Hepatocyte (in vitro differentiated cells): ENCODE data around the gene AEN. TPM values are rescaled to one million over a fixed set of nuclear protein-coding genes. Genes with fewer than 3 reads are reported as not detected.

Experiments used
- DNase-seq: peaks from one replicate; pipeline ENCODE4 v3.0.0-alpha.2; 2016; ENCODE audit warnings: low spot score
- H2AFZ ChIP-seq: fragments of 200-600 bp; sonication (generic); 2 replicates; pipeline ENCODE4 v1.6.0; 2016; ENCODE audit warnings: antibody characterized with exemption, mild to moderate bottlenecking
- H3K27ac ChIP-seq: fragments of 200-600 bp; sonication (generic); 2 replicates; pipeline ENCODE4 v1.5.1; 2016; ENCODE audit warnings: mild to moderate bottlenecking
- H3K27me3 ChIP-seq: fragments of 200-600 bp; sonication (generic); 2 replicates; pipeline ENCODE4 v1.6.1; 2016
- H3K36me3 ChIP-seq: fragments of 200-600 bp; sonication (generic); replicated peaks from 2 replicates; pipeline ENCODE4 v1.5.1; 2016; ENCODE audit warnings: low read depth; ENCODE audit not compliant: insufficient read depth
- H3K4me1 ChIP-seq: fragments of 200-600 bp; sonication (generic); 2 replicates; pipeline ENCODE4 v1.5.1; 2016; ENCODE audit warnings: mild to moderate bottlenecking, moderate library complexity; ENCODE audit not compliant: insufficient read depth
- H3K4me2 ChIP-seq: fragments of 200-600 bp; sonication (generic); 2 replicates; pipeline ENCODE4 v1.6.0; 2016
- H3K4me3 ChIP-seq: fragments of 200-600 bp; sonication (generic); 2 replicates; pipeline ENCODE4 v1.5.1; 2016; ENCODE audit warnings: mild to moderate bottlenecking
- H3K79me2 ChIP-seq: fragments of 200-600 bp; sonication (generic); 2 replicates; pipeline ENCODE4 v1.6.0; 2017; ENCODE audit warnings: mild to moderate bottlenecking
- H3K9me2 ChIP-seq: fragments of 200-600 bp; sonication (generic); replicated peaks from 2 replicates; pipeline ENCODE4 v1.6.0; 2017; ENCODE audit warnings: mild to moderate bottlenecking; ENCODE audit not compliant: insufficient read depth
- H3K9me3 ChIP-seq: fragments of 200-600 bp; sonication (generic); 2 replicates; pipeline ENCODE4 v1.5.1; 2016; ENCODE audit warnings: low read depth, mild to moderate bottlenecking
- H4K20me1 ChIP-seq: fragments of 200-600 bp; sonication (generic); 2 replicates; pipeline ENCODE4 v1.6.0; 2016; ENCODE audit warnings: mild to moderate bottlenecking; ENCODE audit not compliant: insufficient read depth, poor library complexity, severe bottlenecking
- EZH2 ChIP-seq: fragments of 200-600 bp; sonication (generic); IDR thresholded peaks from 2 replicates; pipeline ENCODE4 v1.6.1; 2016; ENCODE audit warnings: antibody characterized with exemption, mild to moderate bottlenecking, borderline replicate concordance
- EZH2phosphoT487 ChIP-seq: fragments of 200-600 bp; sonication (generic); IDR thresholded peaks from one replicate; pipeline ENCODE4 v1.6.1; 2018; ENCODE audit warnings: antibody characterized with exemption, mild to moderate bottlenecking, low read depth, moderate library complexity; ENCODE audit not compliant: unreplicated experiment, severe bottlenecking
- WGBS: methylation state at CpG from one replicate; pipeline ENCODE4 v1.1.6; 2016; ENCODE audit warnings: low lambda C conversion rate; ENCODE audit errors: missing lambda C conversion rate; 5-methylcytosine and 5-hydroxymethylcytosine counted together
- polyA plus RNA-seq: library from polyadenylated mRNA; unstranded; fragments of >200 nt; fragmentation: Nextera tagmentation; extraction: Ambion mirVana; gene quantifications from 2 replicates; pipeline ENCODE4 v1.2.1, GENCODE V29; 2016
- total RNA-seq: library from RNA; depleted of rRNA; stranded (reverse); fragments of >200 nt; gene quantifications from 2 replicates; pipeline ENCODE4 v1.2.3, GENCODE V29; 2014
- TF ChIP-seq, protein P1 (sequence below): fragments of 200-600 bp; sonication (generic); IDR thresholded peaks from 2 replicates; pipeline ENCODE4 v1.5.1; 2016; ENCODE audit warnings: antibody characterized with exemption, mild to moderate bottlenecking; ENCODE audit not compliant: poor library complexity

Gene AEN
- total and polyA plus RNA-seq, 2 experiments from 2014 or later: 18.3 to 25.0 TPM

GRCh38 chr15:88635318-88635717, 14.2 kb downstream of the AEN start:
- Histone ChIP-seq H3K36me3 (no peaks in the 10 kb centered on the region), H3K27me3 (no peaks in the 10 kb centered on the region), H4K20me1 (no peaks in the 10 kb centered on the region), H3K27ac (peak overlapping the region; percentile 96), H3K79me2 (peaks cover 2% of the 10 kb centered on the region), H3K9me3 (no peaks in the 10 kb centered on the region), H3K4me1 (peaks cover 20% of the 10 kb centered on the region), H3K9me2 (no peaks in the 10 kb centered on the region), H3K4me3 (no peak overlapping the region), H2AFZ (no peak overlapping the region), H3K4me2 (no peak overlapping the region)
- TF ChIP-seq EZH2phosphoT487: no peak
- TF ChIP-seq, protein P1, sequence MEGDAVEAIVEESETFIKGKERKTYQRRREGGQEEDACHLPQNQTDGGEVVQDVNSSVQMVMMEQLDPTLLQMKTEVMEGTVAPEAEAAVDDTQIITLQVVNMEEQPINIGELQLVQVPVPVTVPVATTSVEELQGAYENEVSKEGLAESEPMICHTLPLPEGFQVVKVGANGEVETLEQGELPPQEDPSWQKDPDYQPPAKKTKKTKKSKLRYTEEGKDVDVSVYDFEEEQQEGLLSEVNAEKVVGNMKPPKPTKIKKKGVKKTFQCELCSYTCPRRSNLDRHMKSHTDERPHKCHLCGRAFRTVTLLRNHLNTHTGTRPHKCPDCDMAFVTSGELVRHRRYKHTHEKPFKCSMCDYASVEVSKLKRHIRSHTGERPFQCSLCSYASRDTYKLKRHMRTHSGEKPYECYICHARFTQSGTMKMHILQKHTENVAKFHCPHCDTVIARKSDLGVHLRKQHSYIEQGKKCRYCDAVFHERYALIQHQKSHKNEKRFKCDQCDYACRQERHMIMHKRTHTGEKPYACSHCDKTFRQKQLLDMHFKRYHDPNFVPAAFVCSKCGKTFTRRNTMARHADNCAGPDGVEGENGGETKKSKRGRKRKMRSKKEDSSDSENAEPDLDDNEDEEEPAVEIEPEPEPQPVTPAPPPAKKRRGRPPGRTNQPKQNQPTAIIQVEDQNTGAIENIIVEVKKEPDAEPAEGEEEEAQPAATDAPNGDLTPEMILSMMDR: no peak
- TF ChIP-seq EZH2: no peak
- 72% methylated on average over 6 of the region's 6 CpGs for WGBS
- no peak for DNase-seq

GRCh38 chr15:88636050-88636449, 14.9 kb downstream of the AEN start:
- peak; percentile 70 for DNase-seq

DNA sequence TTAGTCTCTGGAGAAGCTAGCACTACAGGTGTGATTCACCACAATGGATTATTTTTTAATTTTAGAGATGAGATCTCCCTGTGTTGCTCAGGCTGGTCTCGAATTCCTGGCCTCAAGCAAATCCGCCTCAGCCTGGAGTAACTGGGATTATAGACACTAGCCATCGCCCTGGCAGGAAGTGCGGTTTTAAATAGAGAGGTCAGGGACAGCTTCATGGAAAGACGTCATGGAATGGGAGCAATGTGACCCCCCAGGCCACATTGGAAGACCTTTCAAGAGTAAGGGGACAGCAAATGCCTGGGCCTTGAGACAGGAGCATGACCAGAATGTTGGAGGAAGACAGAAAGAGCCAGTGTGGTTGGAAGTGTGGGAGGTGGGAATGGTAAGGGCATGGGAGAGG, 15.5 kb downstream of the AEN start:
- H3K27me3 ChIP-seq: no peaks in the 10 kb centered on the region
- no peak overlapping the region for H3K4me3 ChIP-seq
- H3K36me3 ChIP-seq: no peaks in the 10 kb centered on the region
- peak overlapping the region; percentile 96 for H3K27ac ChIP-seq
- no peak overlapping the region for H2AFZ ChIP-seq
- peaks cover 20% of the 10 kb centered on the region for H3K4me1 ChIP-seq
- TF ChIP-seq EZH2phosphoT487 (no peak), EZH2 (no peak)
- TF ChIP-seq, protein P1: no peak
- H3K79me2 ChIP-seq: no peaks in the 10 kb centered on the region
- no peak overlapping the region for H3K4me2 ChIP-seq
- no peaks in the 10 kb centered on the region for H3K9me2 ChIP-seq
- 81% methylated on average over 5 of the region's 5 CpGs for WGBS
- no peaks in the 10 kb centered on the region for H4K20me1 ChIP-seq
- DNase-seq: no peak
- H3K9me3 ChIP-seq: no peaks in the 10 kb centered on the region

More at GRCh38 chr15:88636050-88636449, 14.9 kb downstream of the AEN start:
- H3K79me2 ChIP-seq: peaks cover 2% of the 10 kb centered on the region
- peak overlapping the region; percentile 96 for H3K27ac ChIP-seq
- H3K9me3 ChIP-seq: no peaks in the 10 kb centered on the region
- H3K4me1 ChIP-seq: peaks cover 20% of the 10 kb centered on the region
- H3K9me2 ChIP-seq: no peaks in the 10 kb centered on the region
- TF ChIP-seq EZH2: no peak
- TF ChIP-seq EZH2phosphoT487: no peak
- TF ChIP-seq, protein P1: no peak
- no peaks in the 10 kb centered on the region for H3K36me3 ChIP-seq
- no peaks in the 10 kb centered on the region for H3K27me3 ChIP-seq
- no peak overlapping the region for H2AFZ ChIP-seq
- H3K4me2 ChIP-seq: no peak overlapping the region
- no peaks in the 10 kb centered on the region for H4K20me1 ChIP-seq
- H3K4me3 ChIP-seq: no peak overlapping the region
- WGBS: 80% methylated on average over 11 of the region's 11 CpGs

DNA sequence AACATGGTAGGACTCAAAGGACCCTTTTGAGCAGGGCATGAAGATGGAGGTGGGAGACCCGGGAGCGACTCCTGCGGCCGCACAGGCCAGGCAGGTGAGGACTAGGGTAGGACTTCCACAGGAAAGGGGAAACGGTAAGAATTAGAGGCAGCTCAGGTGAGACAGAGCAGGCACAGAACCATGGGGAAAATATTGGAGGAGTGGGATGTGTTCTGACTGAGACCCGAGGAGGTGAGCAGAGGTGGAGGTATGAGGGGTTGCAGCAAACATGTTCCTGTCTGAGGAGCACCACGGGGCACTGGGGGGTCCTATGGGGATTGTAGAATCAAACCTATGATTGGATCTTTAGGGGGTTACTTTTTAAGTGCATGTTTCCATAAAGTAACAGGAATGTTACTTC, 16.3 kb downstream of the AEN start:
- Histone ChIP-seq H2AFZ (no peak overlapping the region), H3K4me3 (no peak overlapping the region), H3K4me1 (peaks cover 20% of the 10 kb centered on the region), H4K20me1 (no peaks in the 10 kb centered on the region), H3K9me3 (no peaks in the 10 kb centered on the region), H3K9me2 (no peaks in the 10 kb centered on the region), H3K4me2 (peak overlapping the region; percentile 65), H3K27me3 (no peaks in the 10 kb centered on the region), H3K36me3 (no peaks in the 10 kb centered on the region), H3K79me2 (no peaks in the 10 kb centered on the region), H3K27ac (peak overlapping the region; percentile 96)
- 74% methylated on average over 7 of the region's 7 CpGs for WGBS
- DNase-seq: no peak
- no peak for TF ChIP-seq EZH2
- TF ChIP-seq, protein P1: no peak
- no peak for TF ChIP-seq EZH2phosphoT487
